Measurements from ENCODE around the gene CYSRT1.
A peak's percentile ranks its signal among the peaks of the same experiment; 100 is the strongest.

CYSRT1 gene

GRCh38 chr9:137190315-137190856 lies 34.6 kb upstream of the CYSRT1 start:
- no peak for DNase-seq (ENCODE audit: low read depth)

- DNase-seq (ENCODE audit: low read depth), result no peak
These were observed 33.7 kb upstream of the CYSRT1 start for GRCh38 chr9:137191245-137191644.

GRCh38 chr9:137191691-137192447 lies 33.1 kb upstream of the CYSRT1 start:
- no peak for DNase-seq (ENCODE audit: low read depth)

GRCh38 chr9:137192448-137192780 lies 32.6 kb upstream of the CYSRT1 start:
- no peak for DNase-seq (ENCODE audit: low read depth)

- no peak for DNase-seq (ENCODE audit: low read depth)
These were observed 32.1 kb upstream of the CYSRT1 start for GRCh38 chr9:137192859-137193258.

GRCh38 chr9:137193771-137194170 lies 31.2 kb upstream of the CYSRT1 start:
- no peak for DNase-seq (ENCODE audit: low read depth)

GRCh38 chr9:137194388-137194787 lies 30.6 kb upstream of the CYSRT1 start:
- no peak for DNase-seq (ENCODE audit: low read depth)

- no peak for DNase-seq (ENCODE audit: low read depth)
These were observed 30.1 kb upstream of the CYSRT1 start for GRCh38 chr9:137194909-137195308.

GRCh38 chr9:137195525-137196220 lies 29.3 kb upstream of the CYSRT1 start:
- DNase-seq (ENCODE audit: low read depth), result no peak

GRCh38 chr9:137198051-137198901 lies 26.7 kb upstream of the CYSRT1 start:
- DNase-seq (ENCODE audit: low read depth), result no peak

- no peak for DNase-seq (ENCODE audit: low read depth)
These were observed 26.1 kb upstream of the CYSRT1 start for GRCh38 chr9:137198902-137199283.

GRCh38 chr9:137199411-137200121 lies 25.4 kb upstream of the CYSRT1 start:
- DNase-seq (ENCODE audit: low read depth), result no peak

GRCh38 chr9:137200311-137201204 lies 24.4 kb upstream of the CYSRT1 start, which contains the start of gene TPRN:
Gene TPRN (minus strand): TSS chr9:137200741. CDS start chr9:137200711, 30 bp downstream.
- DNase-seq (ENCODE audit: low read depth), result peak; percentile 96

- no peak for DNase-seq (ENCODE audit: low read depth)
These were observed 23.6 kb upstream of the CYSRT1 start for GRCh38 chr9:137201205-137201868.

- no peak for DNase-seq (ENCODE audit: low read depth)
These were observed 22.0 kb upstream of the CYSRT1 start for GRCh38 chr9:137202966-137203365.

- DNase-seq (ENCODE audit: low read depth), result no peak
These were observed 20.2 kb upstream of the CYSRT1 start for GRCh38 chr9:137204731-137205125.

GRCh38 chr9:137205126-137206069 lies 19.6 kb upstream of the CYSRT1 start, which contains the start of the genes NDOR1 and TMEM203:
Gene NDOR1 (plus strand): TSS chr9:137205700. CDS start chr9:137205778, 78 bp downstream.
Gene TMEM203 (minus strand): TSS chr9:137205648. CDS start chr9:137205414, 234 bp downstream.
- peak; percentile 89 for DNase-seq (ENCODE audit: low read depth)

- no peak for DNase-seq (ENCODE audit: low read depth)
These were observed 18.4 kb upstream of the CYSRT1 start for GRCh38 chr9:137206602-137207001.

GRCh38 chr9:137211532-137211931 lies 13.4 kb upstream of the CYSRT1 start:
- DNase-seq (ENCODE audit: low read depth), result no peak
